Neuronal stem cell (in vitro differentiated cells): ENCODE measurements around the gene GPC5.

Source experiments
- DNase-seq: peaks from one replicate; pipeline ENCODE4 v3.0.0-alpha.2; 2013; ENCODE audit warnings: low spot score
- H2AFZ ChIP-seq: one replicate; pipeline ENCODE4 v1.6.1; 2013; ENCODE audit warnings: mild to moderate bottlenecking, low read length, inconsistent platforms
- H2AK5ac ChIP-seq: 2 replicates; pipeline ENCODE4 v1.6.1; 2013; ENCODE audit warnings: low read depth, mild to moderate bottlenecking, inconsistent platforms, low read length, moderate library complexity, mixed read lengths
- H2BK120ac ChIP-seq: 2 replicates; pipeline ENCODE4 v1.6.1; 2013; ENCODE audit warnings: low read depth, mild to moderate bottlenecking, inconsistent platforms, low read length, moderate library complexity, mixed read lengths
- H2BK12ac ChIP-seq: one replicate; pipeline ENCODE4 v1.6.1; 2013; ENCODE audit warnings: low read length, inconsistent platforms
- H2BK15ac ChIP-seq: 2 replicates; pipeline ENCODE4 v1.6.1; 2013; ENCODE audit warnings: mild to moderate bottlenecking, low read length, inconsistent platforms, mixed read lengths
- H2BK5ac ChIP-seq: one replicate; pipeline ENCODE4 v1.6.1; 2013; ENCODE audit warnings: inconsistent platforms, mild to moderate bottlenecking, low read length, moderate library complexity
- H3K14ac ChIP-seq: one replicate; pipeline ENCODE4 v1.6.1; 2013; ENCODE audit warnings: low read length, inconsistent platforms
- H3K18ac ChIP-seq: 2 replicates; pipeline ENCODE4 v1.6.1; 2013; ENCODE audit warnings: low read length, inconsistent platforms
- H3K23ac ChIP-seq: 2 replicates; pipeline ENCODE4 v1.6.1; 2013; ENCODE audit warnings: low read depth, mild to moderate bottlenecking, mixed read lengths, low read length, inconsistent platforms; ENCODE audit not compliant: poor library complexity
- H3K27ac ChIP-seq: replicated peaks from 3 replicates; pipeline ENCODE4 v1.5.1; 2013; ENCODE audit warnings: low read length, inconsistent platforms
- H3K27me3 ChIP-seq, 3 experiments: 2 replicates each; pipeline ENCODE4 v1.6.1; 2013; ENCODE audit warnings: low read length in 3 of 3, mild to moderate bottlenecking in 2 of 3, inconsistent platforms in 1 of 3, low read depth in 1 of 3, mixed read lengths in 1 of 3, moderate library complexity in 1 of 3; ENCODE audit not compliant: control insufficient read depth in 3 of 3, insufficient read depth in 3 of 3
- H3K36me3 ChIP-seq, 2 donors: replicated peaks in 1 of 2; 2 replicates each; pipeline ENCODE4 v1.6.1; 2013; ENCODE audit warnings: low read length in 2 of 2; ENCODE audit not compliant: control insufficient read depth in 2 of 2, insufficient read depth in 2 of 2
- H3K4ac ChIP-seq: 2 replicates; pipeline ENCODE4 v1.6.1; 2013; ENCODE audit warnings: inconsistent platforms, mild to moderate bottlenecking, low read length, moderate library complexity
- H3K4me1 ChIP-seq, 2 donors: 1 replicate in 1 of 2; 2 replicates in 1 of 2; pipeline ENCODE4 v1.6.1; 2013; ENCODE audit warnings: low read length in 2 of 2, low read depth in 1 of 2; ENCODE audit not compliant: control insufficient read depth in 2 of 2, insufficient read depth in 1 of 2
- H3K4me2 ChIP-seq: one replicate; pipeline ENCODE4 v1.6.1; 2013; ENCODE audit warnings: mild to moderate bottlenecking, low read length, inconsistent platforms; ENCODE audit not compliant: insufficient read depth, poor library complexity, severe bottlenecking
- H3K4me3 ChIP-seq, 2 donors: 2 replicates each; pipeline ENCODE4 v1.5.1; 2013; ENCODE audit warnings: low read length in 2 of 2, mild to moderate bottlenecking in 2 of 2, inconsistent platforms in 1 of 2, moderate library complexity in 1 of 2
- H3K79me1 ChIP-seq: one replicate; pipeline ENCODE4 v1.6.1; 2013; ENCODE audit warnings: low read depth, mild to moderate bottlenecking, inconsistent platforms, low read length, moderate library complexity
- H3K9ac ChIP-seq: one replicate; pipeline ENCODE4 v1.6.1; 2013; ENCODE audit warnings: mild to moderate bottlenecking, low read depth, low read length, inconsistent platforms; ENCODE audit not compliant: poor library complexity
- H3K9me3 ChIP-seq, 2 donors: replicated peaks in 1 of 2; 2 replicates each; pipeline versions ENCODE3 to v1.6.1; 2013; ENCODE audit warnings: low read length in 2 of 2, mild to moderate bottlenecking in 2 of 2, inconsistent platforms in 1 of 2, low read depth in 1 of 2, mixed read lengths in 1 of 2, moderate library complexity in 1 of 2; ENCODE audit not compliant: control insufficient read depth in 2 of 2, insufficient read depth in 1 of 2
- H4K8ac ChIP-seq: one replicate; pipeline ENCODE4 v1.6.1; 2013; ENCODE audit warnings: low read depth, mild to moderate bottlenecking, inconsistent platforms, low read length, moderate library complexity
- H4K91ac ChIP-seq: one replicate; pipeline ENCODE4 v1.6.1; 2013; ENCODE audit warnings: low read length, low read depth, mild to moderate bottlenecking, inconsistent platforms; ENCODE audit not compliant: poor library complexity
- WGBS, 2 donors: extraction: QIAGEN DNeasy Blood & Tissue Kit; methylation state at CpG; one replicate each; pipeline ENCODE4 v1.1.7; 2013; ENCODE audit warnings: missing lambda C conversion rate in 2 of 2, mixed read lengths in 1 of 2; ENCODE audit not compliant: insufficient read length in 2 of 2, insufficient replicate concordance in 1 of 2; ENCODE audit errors: extremely low coverage in 2 of 2; 5-methylcytosine and 5-hydroxymethylcytosine counted together

The GPC5 gene

GRCh38 chr13:92355213-92355612, 956.8 kb downstream of the GPC5 start:
- Histone ChIP-seq H3K4me3 (no peak overlapping the region), H2BK15ac (no peak overlapping the region), H2AK5ac (no peak overlapping the region), H3K4ac (no peak overlapping the region), H3K27ac (no peak overlapping the region), H3K27me3 (no peaks in the 10 kb centered on the region), H3K4me1 (no peaks in the 10 kb centered on the region), H3K36me3 (no peaks in the 10 kb centered on the region), H3K4me2 (no peak overlapping the region), H2BK5ac (no peak overlapping the region), H3K14ac (no peak overlapping the region), H3K79me1 (no peaks in the 10 kb centered on the region), H3K18ac (no peak overlapping the region), H3K23ac (no peak overlapping the region), H4K91ac (no peak overlapping the region), H3K9me3 (peaks cover 2 to 10% of the 10 kb centered on the region in 2 donors), H2AFZ (no peak overlapping the region), H3K9ac (no peak overlapping the region), H4K8ac (no peak overlapping the region), H2BK12ac (no peak overlapping the region), H2BK120ac (no peak overlapping the region)
- DNase-seq = no peak
- no CpG with 5 or more reads among the region's 1 CpG for WGBS, 2 donors

GRCh38 chr13:92362717-92363116, 964.3 kb downstream of the GPC5 start:
- no peak overlapping the region for H3K18ac ChIP-seq
- WGBS, 2 donors = no CpG with 5 or more reads among the region's 2 CpGs
- no peak overlapping the region for H3K14ac ChIP-seq
- H3K27me3 ChIP-seq = no peaks in the 10 kb centered on the region
- no peak for DNase-seq
- no peak overlapping the region for H3K23ac ChIP-seq
- H2BK15ac ChIP-seq = no peak overlapping the region
- H2BK12ac ChIP-seq = no peak overlapping the region
- H2AFZ ChIP-seq = no peak overlapping the region
- H2BK5ac ChIP-seq = no peak overlapping the region
- no peak overlapping the region for H4K8ac ChIP-seq
- H3K9ac ChIP-seq = no peak overlapping the region
- H3K9me3 ChIP-seq = peaks cover 2 to 13% of the 10 kb centered on the region in 2 donors
- no peaks in the 10 kb centered on the region for H3K36me3 ChIP-seq
- H3K4me3 ChIP-seq = no peak overlapping the region
- no peak overlapping the region for H4K91ac ChIP-seq
- no peaks in the 10 kb centered on the region for H3K79me1 ChIP-seq
- no peak overlapping the region for H3K27ac ChIP-seq
- no peak overlapping the region for H3K4me2 ChIP-seq
- no peak overlapping the region for H2BK120ac ChIP-seq
- H3K4ac ChIP-seq = no peak overlapping the region
- H3K4me1 ChIP-seq = no peaks in the 10 kb centered on the region
- no peak overlapping the region for H2AK5ac ChIP-seq

GRCh38 chr13:92365904-92366303, 967.5 kb downstream of the GPC5 start:
- H3K14ac ChIP-seq = no peak overlapping the region
- no peak overlapping the region for H3K4me2 ChIP-seq
- H3K9ac ChIP-seq = no peak overlapping the region
- peaks cover 0 to 3% of the 10 kb centered on the region in 2 donors for H3K9me3 ChIP-seq
- no peak overlapping the region for H2BK120ac ChIP-seq
- no peaks in the 10 kb centered on the region for H3K4me1 ChIP-seq
- no peak overlapping the region for H2BK5ac ChIP-seq
- H2BK12ac ChIP-seq = no peak overlapping the region
- no peak overlapping the region for H4K91ac ChIP-seq
- H2BK15ac ChIP-seq = no peak overlapping the region
- H3K79me1 ChIP-seq = no peaks in the 10 kb centered on the region
- H3K36me3 ChIP-seq = no peaks in the 10 kb centered on the region
- H3K18ac ChIP-seq = no peak overlapping the region
- no peaks in the 10 kb centered on the region for H3K27me3 ChIP-seq
- no peak overlapping the region for H3K4me3 ChIP-seq
- H4K8ac ChIP-seq = no peak overlapping the region
- no peak overlapping the region for H3K27ac ChIP-seq
- DNase-seq = no peak
- H2AFZ ChIP-seq = no peak overlapping the region
- H3K4ac ChIP-seq = no peak overlapping the region
- H2AK5ac ChIP-seq = no peak overlapping the region
- no peak overlapping the region for H3K23ac ChIP-seq

- Histone ChIP-seq H2BK5ac (no peak overlapping the region), H3K27me3 (no peaks in the 10 kb centered on the region), H3K14ac (no peak overlapping the region), H3K4me1 (no peaks in the 10 kb centered on the region), H2BK12ac (no peak overlapping the region), H3K4me2 (no peak overlapping the region), H3K27ac (no peak overlapping the region), H2BK120ac (no peak overlapping the region), H3K18ac (no peak overlapping the region), H3K23ac (no peak overlapping the region), H2AFZ (no peak overlapping the region), H3K9ac (no peak overlapping the region), H4K91ac (no peak overlapping the region), H2AK5ac (no peak overlapping the region), H3K4ac (no peak overlapping the region), H3K36me3 (no peaks in the 10 kb centered on the region), H3K9me3 (no peaks in the 10 kb centered on the region), H3K79me1 (no peaks in the 10 kb centered on the region), H2BK15ac (no peak overlapping the region), H3K4me3 (no peak overlapping the region), H4K8ac (no peak overlapping the region)
- DNase-seq = no peak
- no CpG with 5 or more reads among the region's 1 CpG for WGBS, 2 donors
Measured at GRCh38 chr13:92377396-92377795, 979.0 kb downstream of the GPC5 start.
